K562 (cell line): ENCODE measurements around the gene CASKIN1. TPM values are rescaled to one million over a fixed set of nuclear protein-coding genes. Genes with fewer than 3 reads are reported as not detected.

Experiments
- ATAC-seq: fragments of 200-7000 bp; cut with Tn5 transposase; 3 replicates; pipeline ENCODE4 v1.9.1; 2020; ENCODE audit warnings: moderate library complexity
- BruUV-seq: library from RNA; stranded (reverse); fragments of 400-500 nt; replicated peaks from 2 replicates; lab custom pipeline; 2021; lab: Mats Ljungman, UMichigan
- CTCF ChIA-PET: fragments of 300-600 bp; formaldehyde crosslinking; extraction: SDS; loops from one replicate; lab custom pipeline; 2021; ENCODE audit warnings: low intra/inter-chr PET ratio; lab: Yijun Ruan, JAX
- POLR2A ChIA-PET: fragments of 300-600, 350-650 bp; sonication (Branson Sonifier 250); formaldehyde crosslinking; extraction: SDS; loops from one replicate; lab custom pipeline; 2021; ENCODE audit warnings: antibody characterized with exemption, inconsistent platforms; lab: Yijun Ruan, JAX
- DNase-seq, 4 experiments: peaks; one replicate each; pipeline versions ENCODE4 v3.0.0 to v3.0.0-alpha.2; 2011 to 2018; ENCODE audit warnings: low spot score in 3 of 4, mixed read lengths in 3 of 4; ENCODE audit errors: extremely low read depth in 1 of 4
- FAIRE-seq: peaks from 2 replicates; lab custom pipeline; 2011; peaks lifted over from hg19 to GRCh38; lab: Jason Lieb, UNC
- H2AFZ ChIP-seq: 2 replicates; pipeline ENCODE4 v1.6.0; 2011; ENCODE audit warnings: low read depth, low read length, control low read depth, inconsistent platforms
- H3K27ac ChIP-seq: fragments of 200-600 bp; 3 replicates; pipeline ENCODE4 v1.8.0; 2011; ENCODE audit warnings: low read depth, mild to moderate bottlenecking, control low read depth, inconsistent platforms, low read length, moderate library complexity, mixed read lengths; ENCODE audit errors: extremely low read depth
- H3K27me3 ChIP-seq, 2 experiments: fragments of 300-600 bp in 1 of 2; 2 replicates in 1 of 2; 3 replicates in 1 of 2; pipeline versions ENCODE4 v1.6.0 to v1.8.0; 2011; ENCODE audit warnings: inconsistent platforms in 2 of 2, low read length in 2 of 2, mild to moderate bottlenecking in 1 of 2, mixed read lengths in 1 of 2, moderate library complexity in 1 of 2; ENCODE audit not compliant: control insufficient read depth in 2 of 2, insufficient read depth in 2 of 2
- H3K36me3 ChIP-seq: fragments of 300-600 bp; 3 replicates; pipeline ENCODE4 v1.8.0; 2011; ENCODE audit warnings: mild to moderate bottlenecking, low read length, inconsistent platforms; ENCODE audit not compliant: control insufficient read depth, insufficient read depth
- H3K4me1 ChIP-seq, 2 experiments: fragments of 200-600 bp in 1 of 2; replicated peaks in 1 of 2; 2 replicates in 1 of 2; 3 replicates in 1 of 2; pipeline versions ENCODE4 v1.5.1 to v1.8.0; 2011; ENCODE audit warnings: inconsistent platforms in 2 of 2, low read length in 2 of 2, mild to moderate bottlenecking in 1 of 2, mixed read lengths in 1 of 2, moderate library complexity in 1 of 2; ENCODE audit not compliant: control insufficient read depth in 2 of 2, insufficient read depth in 2 of 2
- H3K4me2 ChIP-seq: 2 replicates; pipeline ENCODE4 v1.6.1; 2011; ENCODE audit warnings: low read length, control low read depth, inconsistent platforms, mixed read lengths; ENCODE audit not compliant: insufficient read depth
- H3K4me3 ChIP-seq: fragments of 200-600 bp; sonication (generic), shearing (Covaris generic); 2 replicates; pipeline ENCODE4 v1.5.1; 2016; ENCODE audit warnings: control low read depth, inconsistent platforms
- H3K79me2 ChIP-seq: fragments of 200-600 bp; 3 replicates; pipeline ENCODE4 v1.8.0; 2011; ENCODE audit warnings: low read length, inconsistent platforms; ENCODE audit not compliant: control insufficient read depth, insufficient read depth
- H3K9ac ChIP-seq, 2 experiments: 2 replicates each; pipeline versions ENCODE4 v1.6.0 to v1.6.1; 2011; ENCODE audit warnings: low read depth in 2 of 2, low read length in 2 of 2, control low read depth in 1 of 2, inconsistent platforms in 1 of 2, mild to moderate bottlenecking in 1 of 2, mixed read lengths in 1 of 2; ENCODE audit not compliant: insufficient read depth in 1 of 2
- H3K9me1 ChIP-seq: one replicate; pipeline ENCODE4 v1.6.0; 2011; ENCODE audit warnings: inconsistent platforms, mild to moderate bottlenecking, low read length, moderate library complexity; ENCODE audit not compliant: control insufficient read depth, insufficient read depth
- H3K9me3 ChIP-seq: replicated peaks from 2 replicates; pipeline ENCODE4 v1.5.1; 2011; ENCODE audit warnings: low read depth, low read length, inconsistent platforms; ENCODE audit not compliant: control insufficient read depth, insufficient read depth
- H4K20me1 ChIP-seq: replicated peaks from 2 replicates; pipeline ENCODE4 v1.6.1; 2011; ENCODE audit warnings: low read length, inconsistent platforms, mixed read lengths; ENCODE audit not compliant: control insufficient read depth, insufficient read depth
- BRD9 ChIP-seq: fragments of 450-650 bp; IDR thresholded peaks from 2 replicates; pipeline ENCODE4 v1.6.1; 2018; ENCODE audit warnings: low read depth; ENCODE audit not compliant: partially characterized antibody
- E2F3 ChIP-seq: fragments of 250-450 bp; sonication (Bioruptor Pico); IDR thresholded peaks from 2 replicates; pipeline ENCODE4 v1.4.0; 2020; ENCODE audit warnings: mild to moderate bottlenecking
- MYNN ChIP-seq, 2 experiments: sonication (generic); formaldehyde crosslinking in 1 of 2; IDR thresholded peaks; 2 replicates each; pipeline versions ENCODE4 v1.5.0 to v1.6.1; 2016 to 2020; ENCODE audit warnings: antibody characterized with exemption in 1 of 2, missing genetic modification reagents in 1 of 2
- POLR2A ChIP-seq: fragments of 450-650 bp; conservative IDR thresholded peaks from 2 replicates; pipeline ENCODE4 v1.6.1; 2016
- POLR2G ChIP-seq: fragments of 200-400 bp; formaldehyde crosslinking; IDR thresholded peaks from 2 replicates; pipeline ENCODE4 v1.6.1; 2017; ENCODE audit warnings: low read depth, mild to moderate bottlenecking, antibody characterized with exemption, low read length, moderate library complexity
- RBFOX2 ChIP-seq: fragments of 200-400 bp; formaldehyde crosslinking; IDR thresholded peaks from 2 replicates; pipeline ENCODE4 v1.6.1; 2017; ENCODE audit warnings: low read depth, mild to moderate bottlenecking, low read length, moderate library complexity
- ZNF212 ChIP-seq: fragments of 450-650 bp; formaldehyde crosslinking; IDR thresholded peaks from 2 replicates; pipeline ENCODE4 v1.4.0; 2020; ENCODE audit warnings: mild to moderate bottlenecking
- WGBS: fragments of 100-300 bp; shearing (Covaris generic); methylation state at CpG from one replicate; pipeline ENCODE4 v1.1.6; 2016; ENCODE audit warnings: low coverage, mixed read lengths; ENCODE audit not compliant: insufficient coverage; ENCODE audit errors: missing lambda C conversion rate; 5-methylcytosine and 5-hydroxymethylcytosine counted together
- in situ Hi-C: fragments of 300-500 bp; cut with MboI; formaldehyde crosslinking; loops from 4 replicates; pipeline ENCODE4 v1.15.0; 2018; ENCODE audit warnings: inconsistent platforms, mixed read lengths
- intact Hi-C: fragments of 100-400 bp; cut with micrococcal nuclease; formaldehyde crosslinking; loops from 2 replicates; pipeline ENCODE4 v1.14.2; 2022
- polyA plus RNA-seq, 8 experiments: library from polyadenylated mRNA; depleted of rRNA in 4 of 8; stranded (reverse) in 5 of 8; unstranded in 3 of 8; fragments of >200 nt; fragmentation: Nextera tagmentation in 2 of 8; fragmentation: Illumina TruSeq in 1 of 8; extraction: Ambion mirVana in 2 of 8; extraction: Trizol in 1 of 8; gene quantifications; 2 replicates each; pipeline versions ENCODE4 v1.2.1 to v1.2.3, GENCODE V29; 2011 to 2014; ENCODE audit warnings: inconsistent platforms in 1 of 8, missing spikeins in 1 of 8
- total RNA-seq, 7 experiments: library from RNA; depleted of rRNA in 6 of 7; stranded (reverse); fragments of >200 nt in 6 of 7; fragmentation: Illumina TruSeq in 2 of 7; extraction: Trizol in 2 of 7; gene quantifications; 2 replicates each; pipeline versions ENCODE4 v1.2.1 to v1.2.3, GENCODE V29; 2011 to 2021; ENCODE audit warnings: low replicate concordance in 1 of 7
- TF ChIP-seq, protein P1 (sequence below): fragments of 450-650 bp; conservative IDR thresholded peaks from 2 replicates; pipeline ENCODE4 v1.6.1; 2016; ENCODE audit warnings: missing genetic modification characterization, low read depth, mild to moderate bottlenecking, missing compliant biosample characterization, moderate library complexity

Gene CASKIN1
- total and polyA plus RNA-seq, 9 of the 15 experiments (the other 6 are each of a cell fraction or from before 2014, with no cell fraction given): 0.15 to 4.5 (median 1.5) TPM; not detected in 2

DNA sequence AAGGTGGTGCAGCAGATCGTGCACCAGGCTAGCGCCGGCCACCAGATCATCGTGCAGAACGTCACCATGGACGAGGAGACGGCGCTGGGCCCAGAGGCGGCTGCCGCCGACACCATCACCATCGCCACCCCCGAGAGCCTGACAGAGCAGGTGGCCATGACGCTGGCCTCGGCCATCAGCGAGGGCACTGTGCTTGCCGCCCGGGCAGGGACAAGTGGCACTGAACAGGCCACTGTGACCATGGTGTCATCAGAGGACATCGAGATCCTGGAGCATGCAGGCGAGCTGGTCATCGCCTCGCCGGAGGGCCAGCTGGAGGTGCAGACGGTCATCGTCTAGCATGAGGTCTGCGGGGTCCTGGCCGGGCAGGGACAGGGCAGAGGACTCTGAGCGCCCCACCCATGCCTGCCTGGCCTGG, 38.8 kb upstream of the CASKIN1 start:
- H3K9ac ChIP-seq: no peak overlapping the region
- H3K79me2 ChIP-seq: no peaks in the 10 kb centered on the region
- DNase-seq (no peak), ATAC-seq (no peak), FAIRE-seq (no peak)
- H4K20me1 ChIP-seq: no peaks in the 10 kb centered on the region
- BruUV-seq: no TSS peak
- no peak overlapping the region for H3K4me3 ChIP-seq
- no peak overlapping the region for H2AFZ ChIP-seq
- peaks cover 0 to 55% of the 10 kb centered on the region in 2 experiments; a peak in 2 of 5 replicates for H3K4me1 ChIP-seq
- no peaks in the 10 kb centered on the region for H3K9me3 ChIP-seq
- ChIA-PET POLR2A (interaction anchor here (1.2 to 2.6 kb wide), 2 partner anchors 9 to 14 kb away, joined by 3 to 20 read pairs; no protein-coding TSS in a partner anchor), CTCF (no interaction called here)
- in situ Hi-C loops (no loop called here), intact Hi-C loops (no loop called here)
- no peaks in the 10 kb centered on the region for H3K9me1 ChIP-seq
- 92% methylated on average over 25 of the region's 28 CpGs for WGBS
- no peak overlapping the region for H3K4me2 ChIP-seq
- TF ChIP-seq RBFOX2 (peak; percentile 23; the same call in 1 of the 2 replicates), E2F3 (CRISPR knock-in tag) (no peak), POLR2A (0 out of 2 replicates have a peak, but pooled peaks have one; percentile 33), POLR2G (peak; percentile 72), MYNN (IDR thresholded peaks at IDR 0.05) (0 out of 2 replicates have a peak, but pooled peaks have one; percentile 8), MYNN (CRISPR knock-in tag; IDR thresholded peaks at IDR 0.05) (no peak), ZNF212 (CRISPR knock-in tag) (no peak)
- H3K27ac ChIP-seq: no peak overlapping the region
- H3K27me3 ChIP-seq: no peaks in the 10 kb centered on the region
- H3K36me3 ChIP-seq: peaks cover 75% of the 10 kb centered on the region; the same call in 2 of the 3 replicates

DNA sequence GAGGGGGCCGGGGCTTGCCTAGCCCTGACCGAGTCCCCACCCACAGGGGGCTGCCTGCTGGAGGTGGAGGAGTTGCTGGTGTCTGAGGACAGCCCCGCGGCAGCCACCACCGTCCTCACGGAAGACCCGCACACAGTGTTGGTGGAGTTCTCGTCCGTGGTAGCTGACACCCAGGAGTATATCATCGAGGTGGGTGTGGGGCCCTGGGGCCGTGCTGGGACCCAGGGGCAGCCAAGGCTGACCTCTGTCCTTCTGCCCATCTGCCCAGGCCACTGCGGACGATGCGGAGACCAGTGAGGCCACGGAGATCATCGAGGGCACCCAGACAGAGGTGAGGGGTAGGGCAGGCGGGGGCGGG, 38.4 kb upstream of the CASKIN1 start:
- ATAC-seq: no peak
- Histone ChIP-seq H4K20me1 (no peaks in the 10 kb centered on the region), H3K9me3 (no peaks in the 10 kb centered on the region), H3K27ac (no peak overlapping the region)
- FAIRE-seq: no peak
- POLR2A ChIA-PET: interaction anchor here (1.2 to 2.6 kb wide), 2 partner anchors 9 to 13 kb away, joined by 3 to 20 read pairs; no protein-coding TSS in a partner anchor
- WGBS: 100% methylated on average over 7 of the region's 18 CpGs
- no peak for DNase-seq
- intact Hi-C loops: no loop called here
- TF ChIP-seq POLR2G (peak; percentile 32; the same call in 1 of the 2 replicates), BRD9 (no peak)
- TF ChIP-seq, protein P1, sequence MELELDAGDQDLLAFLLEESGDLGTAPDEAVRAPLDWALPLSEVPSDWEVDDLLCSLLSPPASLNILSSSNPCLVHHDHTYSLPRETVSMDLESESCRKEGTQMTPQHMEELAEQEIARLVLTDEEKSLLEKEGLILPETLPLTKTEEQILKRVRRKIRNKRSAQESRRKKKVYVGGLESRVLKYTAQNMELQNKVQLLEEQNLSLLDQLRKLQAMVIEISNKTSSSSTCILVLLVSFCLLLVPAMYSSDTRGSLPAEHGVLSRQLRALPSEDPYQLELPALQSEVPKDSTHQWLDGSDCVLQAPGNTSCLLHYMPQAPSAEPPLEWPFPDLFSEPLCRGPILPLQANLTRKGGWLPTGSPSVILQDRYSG (tag): no peak
- TF ChIP-seq, all 486 proteins: peak for 1
- Histone ChIP-seq H3K4me3 (no peak overlapping the region), H3K9ac (no peak overlapping the region), H3K36me3 (peaks cover 78% of the 10 kb centered on the region; the same call in 2 of the 3 replicates), H3K4me2 (no peak overlapping the region), H3K9me1 (no peaks in the 10 kb centered on the region), H3K4me1 (peaks cover 0 to 58% of the 10 kb centered on the region in 2 experiments; a peak in 2 of 5 replicates), H3K27me3 (no peaks in the 10 kb centered on the region), H3K79me2 (no peaks in the 10 kb centered on the region), H2AFZ (no peak overlapping the region)
- CTCF ChIA-PET: no interaction called here
- in situ Hi-C loops: no loop called here
- BruUV-seq: no TSS peak
